Right lung (tissue), 5 donors: Measurements from ENCODE around the gene DCDC2C. TPM values are rescaled to one million over a fixed set of nuclear protein-coding genes. Genes with fewer than 3 reads are reported as not detected.

Source experiments
- DNase-seq, 2 donors: peaks; one replicate each; pipeline ENCODE4 v3.0.0-alpha.2; 2013
- polyA plus RNA-seq, 5 donors: library from polyadenylated mRNA; unstranded; fragments of 120-200 nt; gene quantifications; one replicate each; pipeline versions ENCODE4 v1.2.1 to v1.2.3, GENCODE V29; 2013; ENCODE audit warnings: inconsistent platforms in 1 of 5, low replicate concordance in 1 of 5; ENCODE audit not compliant: insufficient read length in 5 of 5, insufficient read depth in 1 of 5

The DCDC2C gene
- polyA plus RNA-seq, 5 donors = 0.11 to 0.25 (median 0.14) TPM; not detected in 2

- DNase-seq = no peak
Measured at GRCh38 chr2:3885629-3886628, 182.6 kb downstream of the DCDC2C start.

GRCh38 chr2:3895021-3895420 lies 191.6 kb downstream of the DCDC2C start:
- no peak for DNase-seq

Other genes starting within 250 kb of the DCDC2C start
- 10 to 100 TPM; 36.5 to 47.9 (median 42.0) TPM for gene ADI1, start 184.0 kb upstream of the DCDC2C start, polyA plus RNA-seq
- gene RNASEH1, start 145.2 kb upstream of the DCDC2C start, polyA plus RNA-seq = 10 to 100 TPM; 15.4 to 18.0 (median 17.7) TPM
- gene RPS7, start 128.3 kb upstream of the DCDC2C start, polyA plus RNA-seq = 1,000 to 10,000 TPM; 2,031 to 2,430 (median 2,233) TPM
- 1 to 10 TPM; 3.7 to 7.2 (median 4.8) TPM for gene COLEC11, start 108.5 kb upstream of the DCDC2C start, polyA plus RNA-seq
- not detected for gene ALLC, start 45.4 kb upstream of the DCDC2C start, polyA plus RNA-seq